GM18519 (cell line): ENCODE results near the gene ATP5PD.
"Not testable (repeated sequence)": the region's sequence is repeated elsewhere in the genome, so short reads cannot be mapped to it uniquely, and the experiment has no call there.

Experiments
- ATAC-seq: cut with Tn5 transposase; IDR thresholded peaks from one replicate; pipeline ENCODE4 v1.9.1; 2021; ENCODE audit warnings: mild to moderate bottlenecking, moderate library complexity; ENCODE audit not compliant: unreplicated experiment, low FRiP score

ATP5PD gene

DNA sequence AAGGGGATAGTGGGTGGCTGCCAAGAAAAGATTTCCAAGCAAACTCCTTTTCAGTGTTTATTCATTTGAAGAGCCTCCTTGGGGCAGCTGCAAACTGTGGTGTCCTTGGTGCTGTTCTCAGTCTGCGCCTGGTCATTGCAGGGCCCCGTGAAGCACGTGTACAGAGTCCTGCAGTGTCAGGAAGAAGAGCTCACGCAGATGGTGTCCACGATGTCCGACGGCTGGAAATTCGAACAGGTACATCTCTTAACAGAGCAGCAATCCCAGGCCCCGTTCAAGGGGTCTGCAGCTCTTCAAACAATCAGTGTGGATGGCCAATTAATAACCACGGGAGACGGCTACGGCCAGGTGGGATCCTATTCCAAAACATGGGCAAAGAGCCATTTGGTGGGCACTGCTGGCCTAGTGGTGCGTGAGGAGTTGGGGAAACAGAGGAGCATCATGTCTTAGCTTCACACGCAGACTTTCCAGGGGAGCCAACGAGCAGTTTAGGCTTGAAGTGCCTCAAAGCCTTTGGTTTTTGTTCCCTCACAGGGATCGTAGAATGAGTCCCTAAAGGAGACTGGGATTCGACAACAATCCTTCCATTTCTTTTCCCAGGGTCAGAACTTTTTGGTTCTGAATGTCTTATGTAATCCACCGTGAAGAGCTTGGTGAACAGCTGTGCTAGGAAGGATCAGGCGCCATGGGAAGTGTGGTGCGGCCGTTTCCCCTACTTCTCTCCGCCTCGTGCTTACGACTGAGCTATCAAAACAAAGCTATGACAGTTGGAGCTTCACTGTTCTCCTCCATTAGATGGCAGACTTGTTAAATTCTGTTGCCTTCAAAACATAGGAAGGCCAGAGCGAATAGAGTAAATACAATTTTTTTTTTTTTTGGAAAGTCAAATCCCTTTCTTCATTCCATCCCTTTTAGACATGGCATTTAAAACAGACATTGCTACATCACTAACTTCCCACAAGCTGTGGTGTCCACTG is 12.9 kb upstream of the ATP5PD start:
- ATAC-seq, result no peak

DNA sequence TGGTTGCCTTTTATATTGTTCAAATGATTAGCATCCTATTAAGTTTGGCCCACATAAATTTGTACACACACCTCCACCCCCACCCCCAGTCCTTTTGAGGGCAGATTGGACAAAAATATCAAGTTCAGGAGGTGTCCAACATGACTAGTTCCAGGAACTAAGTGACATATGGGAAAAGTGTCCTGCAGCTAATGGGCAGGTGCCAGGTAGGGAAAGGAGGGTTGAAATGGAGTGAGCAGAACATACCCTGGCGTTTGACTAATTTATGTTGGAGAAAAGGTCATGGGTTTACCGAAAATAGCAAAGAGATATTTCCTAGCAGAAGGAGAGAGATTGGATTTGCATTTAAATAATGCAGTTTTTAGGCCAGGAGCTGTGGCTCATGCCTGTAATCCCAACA is 5.2 kb upstream of the ATP5PD start:
- ATAC-seq, result no peak

DNA sequence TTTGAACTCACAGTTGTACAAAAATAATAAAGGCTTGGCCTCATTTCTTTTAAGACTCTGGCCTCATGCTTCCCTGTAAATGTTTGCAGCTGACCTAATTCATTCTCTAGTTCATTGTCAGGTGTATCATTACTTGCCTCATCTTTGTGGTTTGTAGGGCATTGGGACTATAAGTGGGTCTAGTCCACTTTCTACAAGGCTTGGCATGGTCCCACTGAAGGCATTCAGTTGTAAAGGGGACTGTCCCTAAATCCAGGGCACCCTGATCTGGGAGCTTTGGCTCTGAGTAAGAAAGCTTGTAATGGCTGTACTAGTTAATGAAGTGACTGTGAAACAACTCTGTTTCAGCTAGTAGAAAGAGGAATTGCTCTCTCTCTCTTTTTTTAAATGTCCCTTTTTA is 2.9 kb upstream of the ATP5PD start:
- ATAC-seq, result no peak

DNA sequence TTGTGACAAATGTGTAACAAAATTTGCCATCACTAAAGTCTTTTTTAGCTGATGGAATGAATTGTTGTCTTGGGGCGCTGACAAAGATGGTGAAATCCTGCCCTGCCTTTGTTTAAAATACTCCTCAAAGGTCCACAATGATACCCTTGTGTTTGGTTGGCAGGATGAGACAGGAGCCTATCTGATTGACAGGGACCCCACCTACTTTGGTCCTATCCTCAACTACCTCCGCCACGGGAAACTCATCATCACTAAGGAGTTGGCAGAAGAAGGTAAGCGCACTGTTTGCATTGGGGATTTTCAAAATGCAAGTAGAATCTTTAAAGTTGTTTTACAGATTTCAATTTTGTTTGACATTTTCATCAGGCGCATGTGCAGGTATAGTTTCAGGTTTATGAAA is 2.3 kb upstream of the ATP5PD start:
- no peak for ATAC-seq

DNA sequence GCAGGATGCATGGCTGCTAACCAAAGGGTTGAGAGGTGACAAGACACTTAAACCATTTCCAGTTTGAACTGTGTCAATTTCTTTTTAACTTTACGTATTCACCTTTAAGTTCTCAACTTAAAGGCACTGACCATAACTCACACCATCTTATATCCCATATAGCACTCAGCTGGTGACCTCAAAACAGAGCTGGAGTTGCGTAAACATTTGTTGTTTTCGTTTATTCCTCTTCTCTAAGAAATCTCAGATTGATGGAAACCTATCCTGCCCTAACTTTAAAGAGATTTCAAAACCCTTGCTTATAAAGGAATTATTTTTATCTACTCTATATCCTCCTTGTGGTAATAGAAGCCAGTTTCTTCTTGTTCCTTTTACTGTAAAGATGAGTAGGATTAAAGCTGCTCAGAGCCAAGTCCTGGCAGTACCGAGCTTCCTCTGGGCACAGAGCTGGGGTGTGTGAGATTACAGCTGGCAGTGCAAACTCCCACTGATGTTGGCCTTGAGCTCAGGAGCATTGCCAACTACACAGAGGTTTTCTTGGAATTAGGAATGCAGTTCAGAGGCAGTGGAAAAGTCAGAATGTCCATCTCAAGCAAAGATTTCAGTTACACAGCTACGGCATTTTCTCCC is 1.6 kb upstream of the ATP5PD start:
- no peak for ATAC-seq

DNA sequence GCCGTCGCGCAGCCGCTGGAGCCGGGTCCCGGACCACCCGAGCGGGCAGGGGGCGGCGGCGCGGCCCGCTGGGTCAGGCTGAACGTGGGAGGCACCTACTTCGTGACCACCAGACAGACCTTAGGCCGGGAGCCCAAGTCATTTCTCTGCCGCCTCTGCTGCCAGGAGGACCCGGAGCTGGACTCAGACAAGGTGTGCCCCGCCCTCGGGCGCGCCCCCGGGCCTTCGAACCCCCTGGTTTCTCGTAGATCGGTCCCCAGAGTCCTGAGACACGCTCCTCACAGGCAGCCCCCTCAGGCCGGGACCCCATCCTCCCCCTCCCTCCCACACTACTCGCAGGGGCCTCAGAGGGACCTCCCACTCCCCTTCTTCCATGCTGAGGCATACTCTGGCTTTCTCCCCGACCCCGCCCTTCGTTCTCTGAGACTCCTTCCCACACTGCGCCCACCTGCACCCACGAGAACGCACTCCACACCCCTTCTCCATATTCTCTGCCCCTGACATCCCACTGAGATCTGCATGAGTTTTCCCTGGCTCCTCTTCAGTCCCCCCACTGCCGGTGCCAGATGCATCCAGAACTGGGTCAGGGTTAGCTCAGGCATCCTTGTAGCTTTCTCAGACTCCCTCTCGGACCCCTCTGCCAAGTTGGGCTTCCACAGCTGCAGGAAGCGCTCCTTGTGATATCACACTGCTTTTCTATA is 779 bp upstream of the ATP5PD start:
- ATAC-seq, result no peak

DNA sequence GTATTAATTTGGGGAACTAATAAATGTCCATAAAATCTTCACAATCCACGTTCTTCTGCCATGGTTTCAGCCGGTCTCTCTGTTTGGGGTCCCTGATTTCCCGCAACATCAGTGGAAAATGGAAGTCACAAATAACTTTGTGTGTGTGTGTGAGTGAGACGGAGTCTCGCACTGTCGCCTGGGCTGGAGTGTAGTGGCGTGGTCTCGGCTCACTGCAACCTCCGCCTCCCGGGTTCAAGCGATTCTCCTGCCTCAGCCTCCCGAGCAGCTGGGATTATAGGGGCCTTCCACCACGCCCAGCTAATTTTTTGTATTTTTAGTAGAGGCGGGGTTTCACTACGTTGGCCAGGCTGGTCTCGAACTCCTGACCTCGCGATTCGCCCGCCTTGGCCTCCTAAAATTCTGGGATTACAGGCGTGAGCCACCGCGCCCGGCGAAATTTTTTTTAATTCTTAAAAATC is 793 bp downstream of the ATP5PD start:
- ATAC-seq, result not testable (repeated sequence)

DNA sequence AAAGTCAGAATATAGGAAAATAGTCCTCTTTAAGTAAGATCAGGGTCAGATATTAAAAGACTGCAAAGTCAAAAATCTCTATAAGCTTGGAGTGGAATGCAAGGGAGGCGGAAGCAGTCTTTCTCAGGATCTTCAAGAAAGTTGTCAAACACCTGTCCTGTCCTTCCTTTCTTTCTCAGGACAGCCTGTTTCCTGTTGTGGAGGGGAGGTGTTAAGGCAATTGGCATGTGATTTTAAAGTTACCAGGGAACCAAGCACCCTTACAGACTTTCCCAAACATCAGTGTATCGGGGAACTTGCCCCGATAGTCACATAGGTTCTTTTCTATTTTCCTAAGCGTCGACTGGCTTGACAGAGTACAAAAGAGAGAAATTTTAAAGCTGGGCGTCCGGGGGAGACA is 2.1 kb downstream of the ATP5PD start:
- no peak for ATAC-seq

DNA sequence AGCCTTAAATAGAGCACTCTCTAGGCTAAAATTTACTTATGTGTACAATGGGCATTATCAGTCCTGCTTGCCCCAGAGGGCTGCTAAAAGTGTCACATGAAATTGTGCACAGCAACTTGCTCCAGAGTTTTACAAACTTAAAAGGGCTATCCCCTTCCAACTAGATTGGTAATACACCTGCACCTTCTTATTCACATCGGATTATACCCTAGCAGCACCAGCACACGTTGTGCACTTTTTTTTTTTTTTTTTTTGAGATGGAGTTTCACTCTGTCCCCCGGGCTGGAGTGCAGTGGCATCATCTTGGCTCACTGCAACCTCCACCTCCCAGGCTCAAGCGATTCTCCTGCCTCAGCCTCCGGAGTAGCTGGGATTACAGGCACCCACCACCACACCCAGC is 3.0 kb downstream of the ATP5PD start:
- ATAC-seq, result not testable (repeated sequence)

DNA sequence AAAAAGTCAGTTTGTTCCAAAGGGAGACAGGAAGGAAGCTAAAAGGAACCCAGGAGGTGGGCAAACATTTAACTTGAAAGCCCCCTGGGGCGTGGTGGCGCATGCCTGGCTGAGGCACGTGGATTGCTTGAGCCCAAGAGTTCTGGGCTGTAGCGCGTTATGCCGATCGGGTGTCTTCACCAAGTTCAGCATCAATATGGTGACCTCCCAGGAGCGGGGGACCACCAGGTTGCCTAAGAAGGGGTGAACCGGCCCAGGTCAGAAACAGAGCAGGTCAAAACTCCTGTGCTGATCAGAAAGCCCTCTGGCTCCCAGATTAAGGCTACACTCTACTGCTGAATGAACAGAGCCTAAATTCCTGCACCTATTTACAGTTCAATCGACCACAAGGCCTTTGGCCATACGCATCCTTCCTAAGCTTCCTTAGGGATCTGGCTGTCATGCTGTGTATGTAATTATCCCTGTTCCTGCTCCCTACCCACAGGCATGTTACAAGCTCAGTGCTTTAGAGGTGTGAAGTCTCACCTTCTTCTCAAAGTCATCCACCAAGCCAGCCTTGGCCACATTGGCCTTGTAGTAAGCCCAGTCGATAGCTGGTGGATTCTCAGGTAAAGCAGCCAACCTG is 5.0 kb downstream of the ATP5PD start:
- ATAC-seq, result no peak

DNA sequence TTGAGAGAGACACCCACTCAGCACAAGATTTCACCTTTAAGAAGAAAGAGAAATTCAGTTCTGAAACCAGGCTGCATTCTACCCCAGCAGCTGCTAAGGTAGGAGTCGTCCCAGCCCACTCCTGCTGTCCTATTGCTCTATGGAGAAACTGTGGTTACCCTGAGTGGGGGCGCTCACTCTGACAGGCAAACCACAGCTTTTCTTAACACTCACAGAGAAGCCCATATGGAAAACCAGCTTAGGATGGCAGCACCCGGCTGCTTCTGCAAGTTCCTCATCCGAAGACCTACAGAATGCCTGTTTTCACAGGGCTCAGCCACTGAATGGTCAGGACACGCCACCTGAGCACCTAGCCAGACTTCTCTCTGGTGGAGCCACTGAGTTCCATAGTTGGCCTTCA is 7.5 kb downstream of the ATP5PD start:
- no peak for ATAC-seq

DNA sequence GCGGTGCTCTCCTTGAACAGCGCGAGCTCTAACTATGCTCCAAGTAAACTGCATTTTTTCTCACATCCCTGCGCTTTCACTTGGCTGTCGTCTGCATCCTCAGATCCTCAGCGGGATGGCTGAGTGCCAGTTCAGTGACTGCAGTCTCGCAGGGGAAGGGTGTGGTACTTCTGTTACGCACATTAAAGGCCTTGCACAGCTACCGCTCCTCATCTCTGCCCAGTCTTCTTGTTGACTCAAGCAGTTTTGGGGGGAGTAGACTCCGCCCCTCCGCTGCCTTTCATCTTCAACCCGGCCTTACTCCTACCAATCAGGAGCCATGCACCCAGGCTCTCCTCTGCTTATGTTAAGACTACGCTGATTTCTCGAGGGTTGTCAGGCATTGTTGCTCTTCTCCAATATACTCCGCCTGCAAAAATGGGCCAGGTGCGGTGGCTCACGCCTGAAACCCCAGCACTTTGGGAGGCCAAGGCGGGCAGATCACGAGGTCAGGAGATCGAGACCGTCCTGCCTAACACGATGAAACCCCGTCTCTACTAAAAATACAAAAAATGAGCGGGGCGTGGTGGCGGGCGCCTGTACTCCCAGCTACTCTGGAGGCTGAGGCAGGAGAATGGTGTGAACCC is 10.0 kb downstream of the ATP5PD start:
- ATAC-seq, result no peak

DNA sequence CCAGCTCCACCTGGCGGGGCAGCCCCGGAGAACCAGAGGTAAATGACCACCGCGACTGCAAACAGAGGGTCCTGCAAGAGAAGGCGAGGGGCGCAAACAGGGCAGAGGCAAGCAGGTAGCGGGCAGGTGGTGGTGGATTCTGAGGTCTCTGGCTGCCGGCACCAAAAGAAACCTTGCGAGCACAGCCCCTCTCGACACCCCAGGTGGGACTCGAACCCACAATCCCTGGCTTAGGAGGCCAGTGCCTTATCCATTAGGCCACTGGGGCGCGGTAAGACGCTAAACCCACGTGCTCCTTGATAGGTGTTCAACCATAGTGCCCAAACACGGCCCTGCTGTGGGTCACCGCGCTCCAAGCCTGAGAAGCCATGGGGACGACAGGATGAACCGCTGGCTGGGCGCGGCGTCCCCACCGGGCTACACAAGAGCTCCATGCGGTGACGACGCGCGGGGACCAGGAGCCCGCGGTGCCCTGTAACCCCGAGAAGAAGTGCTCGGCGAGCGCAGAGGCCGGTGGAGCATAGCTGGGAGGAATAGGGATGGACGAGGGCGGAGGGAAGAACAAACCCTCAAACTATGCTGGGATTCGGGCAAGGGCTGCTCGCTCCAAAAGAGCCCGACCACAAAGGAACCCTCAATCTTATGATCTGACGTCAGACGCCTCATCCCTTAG is 12.4 kb downstream of the ATP5PD start:
- ATAC-seq, result peak; percentile 5

DNA sequence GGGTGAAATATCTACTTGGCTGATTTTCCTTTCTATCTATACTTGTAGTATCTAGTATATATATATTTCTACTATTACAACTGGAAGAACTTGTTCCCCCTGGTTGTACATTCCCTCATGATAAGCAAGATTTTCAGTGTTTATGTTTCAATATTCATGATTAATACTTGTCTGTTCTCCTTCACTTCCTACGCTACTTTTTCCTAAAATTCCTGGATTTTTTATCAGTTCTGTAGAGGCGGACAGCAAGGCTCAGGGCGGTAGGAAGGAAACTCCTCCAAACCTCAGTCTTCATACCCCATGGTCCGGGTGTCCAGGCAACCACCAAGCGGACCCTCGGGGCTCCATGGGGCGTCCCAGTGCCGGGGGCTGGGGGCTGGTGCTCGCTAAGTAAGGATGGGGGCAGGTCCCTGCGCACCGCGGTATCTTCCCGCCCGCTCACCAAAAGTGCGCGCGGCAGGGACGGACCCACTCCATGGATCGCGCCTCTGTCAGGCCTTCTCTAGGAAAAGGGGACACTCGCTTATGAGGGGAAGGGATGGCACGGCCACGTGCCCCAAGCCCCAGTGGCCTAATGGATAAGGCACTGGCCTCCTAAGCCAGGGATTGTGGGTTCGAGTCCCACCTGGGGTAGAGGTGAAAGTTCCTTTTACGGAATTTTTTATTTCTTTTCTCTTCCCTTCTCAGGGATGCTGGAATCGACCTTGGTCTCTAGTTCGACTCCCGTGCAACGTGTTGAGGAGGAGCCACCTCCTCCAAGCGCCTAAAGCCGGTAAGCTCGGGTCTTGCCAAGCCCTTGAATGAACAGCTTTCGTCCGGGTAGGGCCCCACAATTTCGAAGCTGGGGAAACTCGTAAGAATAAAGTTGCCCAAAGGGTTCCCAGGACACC is 13.2 kb downstream of the ATP5PD start:
- ATAC-seq, result no peak

DNA sequence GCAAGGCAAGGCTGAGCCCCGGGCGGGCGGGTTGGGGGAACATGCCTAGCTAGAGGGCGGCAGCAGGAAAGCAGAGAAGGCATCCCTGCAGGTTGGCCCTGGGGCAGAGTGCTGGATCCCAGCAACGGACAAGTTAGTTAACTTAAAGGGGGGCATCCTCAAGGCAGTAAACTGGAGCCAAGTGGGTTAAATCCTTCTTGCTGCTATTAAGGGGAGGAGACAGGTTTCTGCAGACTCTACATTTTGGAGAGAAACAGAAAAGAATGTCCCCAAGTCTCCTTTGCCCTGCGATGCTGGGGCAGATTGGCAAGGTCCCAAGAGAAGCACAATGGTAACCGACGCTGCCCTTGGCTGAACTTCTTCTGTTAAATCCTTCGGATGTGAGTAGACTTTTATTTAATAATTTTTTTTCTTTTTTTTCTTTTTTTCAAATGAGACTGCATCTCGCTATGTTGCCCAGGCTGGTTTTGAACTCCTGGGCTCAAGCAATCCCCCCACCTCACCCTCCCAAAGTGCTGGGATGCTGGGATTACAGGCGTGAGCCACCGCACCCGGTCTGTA is 14.0 kb downstream of the ATP5PD start:
- no peak for ATAC-seq

DNA sequence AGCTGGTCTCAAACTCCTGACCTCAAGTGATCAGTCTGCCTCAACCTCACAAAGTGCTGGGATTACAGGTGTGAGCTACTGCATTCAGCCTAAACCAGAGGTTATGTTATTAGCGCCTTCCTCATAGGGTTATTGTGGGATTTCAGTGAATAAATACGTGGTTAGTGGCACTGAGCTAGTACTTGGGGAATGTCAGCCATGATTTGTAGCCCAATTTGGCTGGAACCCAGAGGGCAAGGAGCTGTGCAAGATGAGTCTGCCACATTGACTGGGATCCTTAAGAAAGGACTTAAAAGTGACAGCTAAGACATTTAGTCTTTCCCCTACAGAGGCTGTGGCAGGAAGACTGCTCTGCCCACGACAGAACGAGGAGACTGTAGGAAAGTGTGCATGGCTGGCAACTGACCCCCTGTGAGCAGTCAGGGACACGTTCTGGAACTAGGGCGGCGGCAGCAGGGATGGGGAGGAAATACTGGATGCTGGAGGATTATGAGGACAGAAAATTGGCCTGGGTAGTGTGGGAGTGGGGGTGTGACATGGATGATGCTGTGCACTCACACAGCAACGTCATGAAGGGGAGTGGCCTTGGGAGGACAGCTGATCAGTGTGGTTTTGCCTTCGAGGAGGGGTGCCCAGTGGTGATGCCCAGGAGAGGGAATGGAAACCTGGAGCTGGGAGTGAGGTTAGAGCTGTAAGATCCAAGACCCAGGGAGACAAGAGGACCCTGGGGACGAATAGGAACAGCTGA is 14.6 kb downstream of the ATP5PD start:
- ATAC-seq, result no peak

DNA sequence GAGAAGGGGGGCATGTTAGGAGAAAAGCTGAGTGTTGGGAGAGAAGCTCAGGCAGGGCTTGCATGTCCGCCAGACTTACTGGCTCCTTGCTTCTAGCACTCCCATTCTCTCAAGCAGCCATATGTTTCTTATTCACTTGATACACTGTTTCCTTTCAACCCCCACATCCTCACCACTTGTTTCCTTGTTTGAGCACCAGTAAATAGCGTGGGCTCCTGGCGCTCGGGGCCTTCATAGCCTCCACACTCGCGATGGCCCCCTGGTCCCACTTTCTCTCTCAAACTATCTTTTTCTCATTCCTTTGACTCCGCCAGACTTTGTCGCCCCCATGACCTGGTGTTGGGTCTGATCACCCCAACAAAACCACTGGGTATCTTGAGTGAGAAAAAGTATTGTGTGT is 16.6 kb downstream of the ATP5PD start:
- no peak for ATAC-seq

DNA sequence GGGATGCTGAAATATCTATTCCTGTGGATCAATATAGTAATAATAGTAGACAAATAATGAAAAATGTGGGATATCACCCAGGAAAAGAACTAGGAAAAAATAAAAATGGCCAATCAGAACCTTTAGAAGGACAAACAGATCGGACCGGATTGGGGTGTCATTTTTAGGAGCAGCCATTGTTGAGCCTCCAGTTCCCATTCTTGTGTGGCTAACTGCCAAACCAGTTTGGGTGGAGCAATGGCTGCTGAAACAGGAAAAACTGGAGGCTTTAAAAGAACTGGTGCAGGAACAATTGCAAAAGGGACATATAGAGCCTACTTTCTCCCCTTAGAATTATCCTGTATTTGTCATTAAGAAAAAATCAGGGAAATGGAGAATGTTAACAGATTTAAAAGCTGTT is 20.1 kb downstream of the ATP5PD start:
- ATAC-seq, result not testable (repeated sequence)
